WTC11 (cell line): ENCODE data around the gene TYSND1. TPM values are rescaled to one million over a fixed set of nuclear protein-coding genes. Genes with fewer than 3 reads are reported as not detected.

Source experiments
- ATAC-seq: fragments of 200-7000 bp; cut with Tn5 transposase; 2 replicates; pipeline ENCODE4 v1.10.0; 2021; ENCODE audit warnings: mild to moderate bottlenecking, moderate library complexity
- CTCF ChIA-PET: fragments of 300-600 bp; sonication (Branson Sonifier 250); formaldehyde crosslinking; loops from one replicate; lab custom pipeline; 2021; ENCODE audit warnings: antibody characterized with exemption; lab: Charles Lee
- POLR2A ChIA-PET: fragments of 350-600 bp; sonication (Branson Sonifier 250); formaldehyde crosslinking; loops from one replicate; lab custom pipeline; 2021; ENCODE audit warnings: antibody characterized with exemption; lab: Charles Lee
- DNase-seq: peaks from one replicate; pipeline ENCODE4 v3.0.0; 2021; ENCODE audit warnings: low spot score
- H3K27ac Mint-ChIP-seq: 2 replicates; pipeline ENCODE4 v1.8.0; 2021; ENCODE audit warnings: mixed read lengths
- H3K27me3 Mint-ChIP-seq: 2 replicates; pipeline ENCODE4 v1.8.0; 2021; ENCODE audit warnings: low read depth, mild to moderate bottlenecking, moderate library complexity, mixed read lengths
- H3K36me3 Mint-ChIP-seq: 2 replicates; pipeline ENCODE4 v1.8.0; 2021; ENCODE audit warnings: mixed read lengths
- H3K4me1 Mint-ChIP-seq: 2 replicates; pipeline ENCODE4 v1.8.0; 2022; ENCODE audit warnings: mixed read lengths
- H3K4me3 Mint-ChIP-seq: 2 replicates; pipeline ENCODE4 v1.8.0; 2021; ENCODE audit warnings: mild to moderate bottlenecking, moderate library complexity, mixed read lengths
- H3K9me3 Mint-ChIP-seq: 2 replicates; pipeline ENCODE4 v1.8.0; 2021; ENCODE audit warnings: mixed read lengths
- CBFB ChIP-seq: sonication (generic); formaldehyde crosslinking; IDR thresholded peaks from 2 replicates; pipeline ENCODE4 v1.8.1; 2022; ENCODE audit warnings: mild to moderate bottlenecking, low read depth, missing genetic modification reagents
- CREB1 ChIP-seq: sonication (generic); formaldehyde crosslinking; IDR thresholded peaks from 2 replicates; pipeline ENCODE4 v1.8.0; 2023; ENCODE audit warnings: mild to moderate bottlenecking, missing genetic modification reagents
- CREM ChIP-seq: sonication (generic); formaldehyde crosslinking; IDR thresholded peaks from 2 replicates; pipeline ENCODE4 v1.8.1; 2022; ENCODE audit warnings: mild to moderate bottlenecking, missing genetic modification reagents, moderate library complexity
- ELF4 ChIP-seq: sonication (generic); formaldehyde crosslinking; IDR thresholded peaks from 2 replicates; pipeline ENCODE4 v1.8.1; 2022; ENCODE audit warnings: low read depth, mild to moderate bottlenecking, moderate library complexity, missing genetic modification reagents
- GRHL2 ChIP-seq: fragments of 250-450 bp; sonication (Bioruptor Pico); IDR thresholded peaks from 2 replicates; pipeline ENCODE4 v1.8.0; 2022; ENCODE audit warnings: mild to moderate bottlenecking, moderate library complexity; ENCODE audit not compliant: insufficient replicate concordance, severe bottlenecking
- HMGA2 ChIP-seq: fragments of 250-450 bp; sonication (Bioruptor Pico); IDR thresholded peaks from 2 replicates; pipeline ENCODE4 v1.4.0; 2021; ENCODE audit warnings: mild to moderate bottlenecking, moderate library complexity
- JAZF1 ChIP-seq: fragments of 250-450 bp; sonication (Bioruptor Pico); IDR thresholded peaks from 2 replicates; pipeline ENCODE4 v1.9.0; 2021; ENCODE audit warnings: moderate library complexity, mild to moderate bottlenecking, inconsistent platforms
- NFE2L1 ChIP-seq: sonication (generic); formaldehyde crosslinking; IDR thresholded peaks from 2 replicates; pipeline ENCODE4 v1.8.1; 2023; ENCODE audit warnings: missing genetic modification reagents
- NFYB ChIP-seq: sonication (generic); formaldehyde crosslinking; conservative IDR thresholded peaks from 2 replicates; pipeline ENCODE4 v1.8.0; 2022; ENCODE audit warnings: low read depth, missing genetic modification reagents
- OVOL2 ChIP-seq: fragments of 250-450 bp; sonication (Bioruptor Pico); IDR thresholded peaks from 2 replicates; pipeline ENCODE4 v1.9.0; 2021; ENCODE audit warnings: mild to moderate bottlenecking, borderline replicate concordance
- SMAD3 ChIP-seq: sonication (generic); formaldehyde crosslinking; IDR thresholded peaks from 2 replicates; pipeline ENCODE4 v1.8.0; 2022; ENCODE audit warnings: missing genetic modification reagents, mild to moderate bottlenecking, borderline replicate concordance
- SOX15 ChIP-seq: fragments of 250-450 bp; sonication (Bioruptor Pico); IDR thresholded peaks from 2 replicates; pipeline ENCODE4 v1.9.0; 2021; ENCODE audit warnings: mild to moderate bottlenecking
- TCF7 ChIP-seq: sonication (generic); formaldehyde crosslinking; IDR thresholded peaks from 2 replicates; pipeline ENCODE4 v1.8.0; 2022; ENCODE audit warnings: mild to moderate bottlenecking, low read depth, missing genetic modification reagents, moderate library complexity
- TEAD4 ChIP-seq: sonication (generic); formaldehyde crosslinking; IDR thresholded peaks from 2 replicates; pipeline ENCODE4 v1.8.0; 2022; ENCODE audit warnings: mild to moderate bottlenecking, missing genetic modification reagents
- ZNF138 ChIP-seq: sonication (generic); formaldehyde crosslinking; conservative IDR thresholded peaks from 2 replicates; pipeline ENCODE4 v1.8.1; 2022; ENCODE audit warnings: mild to moderate bottlenecking, moderate library complexity, missing genetic modification reagents
- ZNF396 ChIP-seq: fragments of 250-450 bp; sonication (Bioruptor Pico); IDR thresholded peaks from 2 replicates; pipeline ENCODE4 v1.8.0; 2021; ENCODE audit warnings: mild to moderate bottlenecking, moderate library complexity, borderline replicate concordance
- total RNA-seq: library from RNA; stranded (reverse); gene quantifications from 3 replicates; pipeline ENCODE4 v1.2.3, GENCODE V29; 2021
- TF ChIP-seq, protein P1 (sequence below): sonication (generic); formaldehyde crosslinking; IDR thresholded peaks from 2 replicates; pipeline ENCODE4 v1.8.1; 2023; ENCODE audit warnings: mild to moderate bottlenecking, missing genetic modification reagents
- TF ChIP-seq, protein P2 (sequence below): sonication (generic); formaldehyde crosslinking; IDR thresholded peaks from 2 replicates; pipeline ENCODE4 v1.8.0; 2022; ENCODE audit warnings: mild to moderate bottlenecking, missing genetic modification reagents
- TF ChIP-seq, protein P3 (sequence below): sonication (generic); formaldehyde crosslinking; IDR thresholded peaks from 2 replicates; pipeline ENCODE4 v1.8.1; 2023; ENCODE audit warnings: mild to moderate bottlenecking, moderate library complexity, missing genetic modification reagents
- TF ChIP-seq, protein P4 (sequence below): sonication (generic); formaldehyde crosslinking; IDR thresholded peaks from 2 replicates; pipeline ENCODE4 v1.8.1; 2023; ENCODE audit warnings: mild to moderate bottlenecking, missing genetic modification reagents, moderate library complexity
- TF ChIP-seq, protein P5 (sequence below): sonication (generic); formaldehyde crosslinking; IDR thresholded peaks from 2 replicates; pipeline ENCODE4 v1.8.1; 2022; ENCODE audit warnings: mild to moderate bottlenecking, missing genetic modification reagents, moderate library complexity, borderline replicate concordance

Gene TYSND1
- total RNA-seq, 1 experiment from 2014 or later: 18.9 TPM

DNA sequence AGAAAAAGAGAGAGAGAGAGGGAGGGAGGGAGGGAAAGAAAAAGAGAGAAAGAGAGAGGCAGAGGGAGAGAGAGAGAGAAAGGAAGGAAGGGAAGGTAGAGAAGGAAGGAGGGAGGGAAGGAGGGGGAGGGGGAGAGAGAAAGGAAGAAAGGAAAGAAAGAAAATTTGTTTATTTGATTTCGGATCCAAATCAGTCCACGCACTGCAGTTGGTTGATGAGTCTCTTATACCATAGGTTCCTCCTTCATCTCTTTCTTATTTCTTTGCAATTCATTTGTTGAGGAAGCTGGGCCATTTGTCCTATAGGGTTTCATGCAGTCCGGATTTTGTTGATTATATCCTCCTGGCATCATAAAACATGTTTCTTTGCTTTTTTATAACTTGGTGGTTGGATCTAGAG is 48.2 kb downstream of the TYSND1 start (continued):
- TF ChIP-seq HMGA2 (CRISPR knock-in tag): no peak
- TF ChIP-seq NFYB: no peak
- TF ChIP-seq TCF7: no peak
- TF ChIP-seq SMAD3: no peak
- TF ChIP-seq, protein P1, sequence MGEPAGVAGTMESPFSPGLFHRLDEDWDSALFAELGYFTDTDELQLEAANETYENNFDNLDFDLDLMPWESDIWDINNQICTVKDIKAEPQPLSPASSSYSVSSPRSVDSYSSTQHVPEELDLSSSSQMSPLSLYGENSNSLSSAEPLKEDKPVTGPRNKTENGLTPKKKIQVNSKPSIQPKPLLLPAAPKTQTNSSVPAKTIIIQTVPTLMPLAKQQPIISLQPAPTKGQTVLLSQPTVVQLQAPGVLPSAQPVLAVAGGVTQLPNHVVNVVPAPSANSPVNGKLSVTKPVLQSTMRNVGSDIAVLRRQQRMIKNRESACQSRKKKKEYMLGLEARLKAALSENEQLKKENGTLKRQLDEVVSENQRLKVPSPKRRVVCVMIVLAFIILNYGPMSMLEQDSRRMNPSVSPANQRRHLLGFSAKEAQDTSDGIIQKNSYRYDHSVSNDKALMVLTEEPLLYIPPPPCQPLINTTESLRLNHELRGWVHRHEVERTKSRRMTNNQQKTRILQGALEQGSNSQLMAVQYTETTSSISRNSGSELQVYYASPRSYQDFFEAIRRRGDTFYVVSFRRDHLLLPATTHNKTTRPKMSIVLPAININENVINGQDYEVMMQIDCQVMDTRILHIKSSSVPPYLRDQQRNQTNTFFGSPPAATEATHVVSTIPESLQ: no peak
- TF ChIP-seq, protein P2, sequence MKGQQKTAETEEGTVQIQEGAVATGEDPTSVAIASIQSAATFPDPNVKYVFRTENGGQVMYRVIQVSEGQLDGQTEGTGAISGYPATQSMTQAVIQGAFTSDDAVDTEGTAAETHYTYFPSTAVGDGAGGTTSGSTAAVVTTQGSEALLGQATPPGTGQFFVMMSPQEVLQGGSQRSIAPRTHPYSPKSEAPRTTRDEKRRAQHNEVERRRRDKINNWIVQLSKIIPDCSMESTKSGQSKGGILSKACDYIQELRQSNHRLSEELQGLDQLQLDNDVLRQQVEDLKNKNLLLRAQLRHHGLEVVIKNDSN (CRISPR knock-in tag): no peak
- TF ChIP-seq NFE2L1 (CRISPR knock-in tag): no peak
- TF ChIP-seq, protein P3, sequence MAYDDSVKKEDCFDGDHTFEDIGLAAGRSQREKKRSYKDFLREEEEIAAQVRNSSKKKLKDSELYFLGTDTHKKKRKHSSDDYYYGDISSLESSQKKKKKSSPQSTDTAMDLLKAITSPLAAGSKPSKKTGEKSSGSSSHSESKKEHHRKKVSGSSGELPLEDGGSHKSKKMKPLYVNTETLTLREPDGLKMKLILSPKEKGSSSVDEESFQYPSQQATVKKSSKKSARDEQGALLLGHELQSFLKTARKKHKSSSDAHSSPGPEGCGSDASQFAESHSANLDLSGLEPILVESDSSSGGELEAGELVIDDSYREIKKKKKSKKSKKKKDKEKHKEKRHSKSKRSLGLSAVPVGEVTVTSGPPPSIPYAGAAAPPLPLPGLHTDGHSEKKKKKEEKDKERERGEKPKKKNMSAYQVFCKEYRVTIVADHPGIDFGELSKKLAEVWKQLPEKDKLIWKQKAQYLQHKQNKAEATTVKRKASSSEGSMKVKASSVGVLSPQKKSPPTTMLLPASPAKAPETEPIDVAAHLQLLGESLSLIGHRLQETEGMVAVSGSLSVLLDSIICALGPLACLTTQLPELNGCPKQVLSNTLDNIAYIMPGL (CRISPR knock-in tag): no peak

DNA sequence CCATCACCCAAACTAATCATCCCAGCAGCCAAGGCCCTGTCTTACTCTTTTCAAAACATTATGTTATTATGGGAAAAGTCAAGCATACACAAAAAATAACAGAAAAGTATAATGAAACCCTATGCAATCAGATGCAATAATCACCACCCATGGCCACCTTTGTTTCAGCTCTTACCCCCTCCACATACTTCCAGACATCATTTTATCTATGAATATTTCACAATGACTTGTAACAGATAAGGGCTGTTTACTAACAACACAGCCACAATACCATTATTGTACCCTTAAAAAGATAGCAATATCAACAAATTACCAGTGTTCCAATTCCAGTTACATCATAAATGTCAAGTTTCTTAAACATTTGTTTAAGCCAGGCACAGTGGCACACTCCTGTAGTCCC is 49.0 kb downstream of the TYSND1 start:
- Mint-ChIP-seq H3K27me3 (no peaks in the 10 kb centered on the region), H3K4me3 (no peak overlapping the region), H3K27ac (no peak overlapping the region), H3K9me3 (peaks cover 5% of the 10 kb centered on the region; the same call in 1 of the 2 replicates), H3K4me1 (no peaks in the 10 kb centered on the region), H3K36me3 (peaks cover 28% of the 10 kb centered on the region)
- ChIA-PET CTCF (interaction anchor here (1.8 kb wide), 1 partner anchor 139 kb away, joined by 8 read pairs; no protein-coding TSS in a partner anchor), POLR2A (no interaction called here)
- no peak for DNase-seq
- TF ChIP-seq, protein P4, sequence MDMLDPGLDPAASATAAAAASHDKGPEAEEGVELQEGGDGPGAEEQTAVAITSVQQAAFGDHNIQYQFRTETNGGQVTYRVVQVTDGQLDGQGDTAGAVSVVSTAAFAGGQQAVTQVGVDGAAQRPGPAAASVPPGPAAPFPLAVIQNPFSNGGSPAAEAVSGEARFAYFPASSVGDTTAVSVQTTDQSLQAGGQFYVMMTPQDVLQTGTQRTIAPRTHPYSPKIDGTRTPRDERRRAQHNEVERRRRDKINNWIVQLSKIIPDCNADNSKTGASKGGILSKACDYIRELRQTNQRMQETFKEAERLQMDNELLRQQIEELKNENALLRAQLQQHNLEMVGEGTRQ: no peak
- TF ChIP-seq ZNF138 (CRISPR knock-in tag) (no peak), JAZF1 (no peak), TEAD4 (CRISPR knock-in tag) (no peak), CREB1 (CRISPR knock-in tag) (no peak), ELF4 (no peak), CBFB (CRISPR knock-in tag) (no peak), ZNF396 (no peak), HMGA2 (CRISPR knock-in tag) (no peak), GRHL2 (CRISPR knock-in tag) (no peak), OVOL2 (CRISPR knock-in tag) (no peak), SOX15 (CRISPR knock-in tag) (no peak), CREM (CRISPR knock-in tag) (no peak)
- TF ChIP-seq, protein P5, sequence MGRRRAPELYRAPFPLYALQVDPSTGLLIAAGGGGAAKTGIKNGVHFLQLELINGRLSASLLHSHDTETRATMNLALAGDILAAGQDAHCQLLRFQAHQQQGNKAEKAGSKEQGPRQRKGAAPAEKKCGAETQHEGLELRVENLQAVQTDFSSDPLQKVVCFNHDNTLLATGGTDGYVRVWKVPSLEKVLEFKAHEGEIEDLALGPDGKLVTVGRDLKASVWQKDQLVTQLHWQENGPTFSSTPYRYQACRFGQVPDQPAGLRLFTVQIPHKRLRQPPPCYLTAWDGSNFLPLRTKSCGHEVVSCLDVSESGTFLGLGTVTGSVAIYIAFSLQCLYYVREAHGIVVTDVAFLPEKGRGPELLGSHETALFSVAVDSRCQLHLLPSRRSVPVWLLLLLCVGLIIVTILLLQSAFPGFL (CRISPR knock-in tag): no peak
- ATAC-seq: no peak
